Measurements from ENCODE around the gene PGPEP1.
"Not testable (repeated sequence)": the region's sequence is repeated elsewhere in the genome, so short reads cannot be mapped to it uniquely, and the experiment has no call there.

Gene PGPEP1

GRCh38 chr19:18336121-18336520 lies 4.3 kb upstream of the PGPEP1 start:
- DNase-seq, result no peak

DNA sequence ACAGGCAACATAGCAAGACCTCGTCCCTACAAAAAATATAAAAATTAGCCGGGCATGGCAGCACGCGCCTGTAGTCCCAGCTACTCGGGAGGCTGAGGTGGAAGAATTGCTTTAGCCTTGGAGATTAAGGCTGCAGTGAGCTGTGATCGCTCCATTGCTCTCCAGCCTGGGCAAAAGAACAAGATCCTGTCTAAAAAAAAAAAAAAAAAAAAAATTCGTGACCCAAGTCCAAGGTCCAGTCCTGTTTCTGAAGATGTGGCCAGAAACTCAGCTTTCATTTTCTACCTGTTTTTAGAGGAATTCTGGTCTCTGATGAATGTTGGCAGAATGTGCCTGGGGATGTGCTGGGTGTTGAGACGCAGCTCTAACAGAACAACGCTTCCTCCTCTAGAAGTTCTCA lies 1.9 kb upstream of the PGPEP1 start:
- no peak for DNase-seq

GRCh38 chr19:18339723-18340122 lies 675 bp upstream of the PGPEP1 start:
- no peak for DNase-seq

- no peak for DNase-seq
Observed at GRCh38 chr19:18340990-18341868, 831 bp downstream of the PGPEP1 start.

DNA sequence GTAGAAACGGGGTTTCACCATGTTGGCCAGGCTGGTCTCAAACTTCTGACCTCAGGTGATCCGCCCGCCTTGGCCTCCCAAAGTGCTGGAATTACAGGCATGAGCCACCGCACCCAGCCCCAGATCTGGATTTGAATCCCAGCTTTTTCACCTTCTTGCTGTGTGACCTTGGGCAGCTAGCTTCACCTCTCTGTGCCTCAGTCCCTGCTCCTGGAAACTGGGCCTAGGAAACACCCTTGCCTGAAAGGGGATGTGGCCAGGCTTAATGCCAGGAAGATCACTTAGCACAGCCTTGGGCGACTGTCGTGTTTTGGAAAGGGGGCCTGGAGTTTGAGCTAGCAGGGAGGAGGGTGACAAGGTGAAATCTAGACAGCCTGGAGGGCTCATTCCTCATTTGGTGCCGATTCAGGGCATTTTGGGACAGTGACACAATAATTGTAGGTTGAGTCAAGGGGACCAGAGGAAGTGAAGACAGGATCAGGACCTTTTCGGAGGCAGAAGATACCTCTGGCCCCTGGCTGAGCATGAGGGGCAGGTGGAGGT lies 1.8 kb downstream of the PGPEP1 start:
- no peak for DNase-seq

DNA sequence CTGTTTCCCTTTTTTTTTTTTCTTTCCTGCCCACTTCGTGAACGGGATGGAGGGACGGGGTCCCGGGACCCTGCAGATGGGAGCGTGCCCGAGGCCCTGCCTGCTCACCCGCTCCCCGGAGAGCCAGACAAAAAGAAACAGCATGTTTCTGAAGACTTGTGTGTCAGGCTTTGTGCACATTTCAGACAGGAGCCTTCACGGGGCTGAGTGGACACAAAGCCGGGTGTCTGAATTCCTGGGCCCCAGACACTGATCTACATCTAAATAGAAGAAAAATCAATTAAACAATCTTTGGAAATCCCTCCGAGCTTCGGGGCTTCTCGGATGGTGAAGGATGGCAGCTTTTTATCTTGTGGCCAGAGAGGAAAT lies 4.2 kb downstream of the PGPEP1 start:
- no peak for DNase-seq

GRCh38 chr19:18345296-18345695 lies 4.9 kb downstream of the PGPEP1 start:
- no peak for DNase-seq

- DNase-seq, result no peak
Observed at GRCh38 chr19:18346091-18346490, 5.7 kb downstream of the PGPEP1 start.

- DNase-seq, result no peak
Observed at GRCh38 chr19:18348171-18348570, 7.8 kb downstream of the PGPEP1 start.

GRCh38 chr19:18348818-18349339 lies 8.5 kb downstream of the PGPEP1 start:
- DNase-seq, result not testable (repeated sequence)

- no peak for DNase-seq
Observed at GRCh38 chr19:18349524-18350128, 9.2 kb downstream of the PGPEP1 start.

DNA sequence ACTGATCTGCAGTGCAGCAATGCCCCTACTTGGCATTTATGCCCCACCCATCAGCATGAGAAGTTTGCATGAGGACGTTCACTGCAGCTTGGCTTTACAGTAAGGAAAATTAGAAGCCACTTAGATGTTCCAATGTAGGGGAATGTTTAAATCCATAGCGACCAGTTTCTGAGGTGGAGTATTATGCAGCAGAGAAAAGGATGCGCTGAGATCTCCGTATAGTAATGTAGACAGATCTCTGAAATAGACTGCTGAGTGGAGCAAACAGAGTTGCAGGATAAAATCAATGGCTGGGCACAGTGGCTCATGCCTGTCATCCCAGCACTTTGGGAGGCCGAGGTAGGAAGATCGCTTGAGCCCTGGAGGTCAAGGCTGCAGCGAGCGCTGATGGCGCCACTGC lies 10.1 kb downstream of the PGPEP1 start:
- DNase-seq, result no peak

- DNase-seq, result no peak
Observed at GRCh38 chr19:18351544-18351943, 11.1 kb downstream of the PGPEP1 start.

GRCh38 chr19:18353378-18354005 lies 13.1 kb downstream of the PGPEP1 start:
- DNase-seq, result no peak

DNA sequence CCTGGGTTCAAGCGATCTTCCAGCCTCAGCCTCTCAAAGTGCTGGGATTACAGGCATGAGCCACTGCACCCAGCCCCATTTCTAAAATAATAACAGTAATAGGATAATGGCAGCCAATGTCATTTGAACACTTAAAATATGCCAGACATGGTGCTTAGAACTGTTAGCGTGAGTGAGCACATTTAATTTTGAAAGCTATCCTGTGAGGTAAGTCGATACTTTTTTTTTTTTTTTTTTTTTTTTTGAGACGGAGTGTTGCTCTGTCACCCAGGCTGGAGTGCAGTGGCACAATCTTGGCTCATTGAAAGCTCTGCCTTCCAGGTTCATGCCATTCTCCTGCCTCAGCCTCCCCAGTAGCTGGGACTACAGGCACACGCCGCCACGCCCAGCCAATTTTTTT lies 14.3 kb downstream of the PGPEP1 start:
- DNase-seq, result not testable (repeated sequence)

- DNase-seq, result no peak
Observed at GRCh38 chr19:18357041-18357440, 16.6 kb downstream of the PGPEP1 start.

- DNase-seq, result no peak
Observed at GRCh38 chr19:18361646-18362045, 21.2 kb downstream of the PGPEP1 start.

GRCh38 chr19:18362934-18363542 lies 22.6 kb downstream of the PGPEP1 start:
- no peak for DNase-seq

GRCh38 chr19:18363787-18364186 lies 23.4 kb downstream of the PGPEP1 start:
- DNase-seq, result no peak

DNA sequence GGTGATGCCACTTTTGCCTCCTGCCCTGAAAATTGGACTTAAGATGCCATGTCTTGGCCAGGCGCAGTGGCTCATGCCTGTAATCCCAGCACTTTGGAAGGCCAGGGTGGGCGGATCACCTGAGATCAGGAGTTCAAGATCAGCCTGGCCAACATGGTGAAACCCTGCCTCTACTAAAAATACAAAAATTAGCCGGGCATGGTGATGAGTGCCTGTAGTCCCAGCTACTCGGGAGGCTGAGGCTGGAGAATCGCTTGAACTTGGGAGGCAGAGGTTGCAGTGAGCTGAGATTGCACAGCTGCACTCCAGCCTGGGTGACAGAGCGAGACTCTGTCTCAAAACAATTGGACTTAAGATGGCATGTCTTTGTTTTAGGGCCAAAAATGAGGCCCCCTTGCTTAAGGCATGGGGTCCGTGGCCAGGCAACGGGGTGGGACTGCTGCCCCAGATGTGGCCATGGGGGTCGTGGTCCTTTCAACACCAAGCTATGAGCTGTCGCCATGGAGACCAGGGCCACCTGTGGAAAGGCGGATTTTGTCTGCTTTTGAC lies 24.0 kb downstream of the PGPEP1 start:
- not testable (repeated sequence) for DNase-seq

DNA sequence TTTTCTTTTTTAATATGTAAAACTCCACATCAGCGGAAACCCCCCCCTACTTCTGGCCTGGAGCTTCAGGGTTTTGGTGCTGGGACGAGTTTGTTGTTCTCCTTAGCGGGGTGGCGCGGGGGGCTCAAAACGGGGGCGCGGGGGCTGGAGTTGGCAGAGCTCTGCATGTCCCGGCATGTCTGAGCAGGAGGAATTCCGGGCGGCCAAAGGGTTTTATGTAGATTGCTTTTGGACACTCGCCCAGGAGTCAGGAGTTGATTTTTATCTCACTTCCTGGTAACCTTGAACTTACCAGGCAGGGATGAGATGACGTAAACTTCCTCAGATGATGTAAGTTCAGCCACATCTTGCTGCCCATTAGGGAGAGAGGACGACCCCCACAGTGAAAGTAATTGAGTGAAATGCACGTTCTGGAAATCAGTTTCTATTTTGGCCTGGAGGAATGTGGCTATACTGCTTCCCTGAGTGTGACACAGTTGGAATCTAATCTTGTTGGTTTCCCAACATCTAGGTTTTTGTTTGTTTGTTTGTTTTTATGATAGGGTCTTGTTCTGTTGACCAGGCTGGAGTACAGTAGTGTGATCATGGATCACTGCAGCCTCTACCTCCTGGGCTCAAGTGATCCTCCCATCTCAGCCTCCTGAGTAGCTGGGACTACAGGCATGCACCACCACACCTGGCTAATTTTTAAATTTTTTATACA lies 24.6 kb downstream of the PGPEP1 start:
- no peak for DNase-seq

GRCh38 chr19:18366021-18366435 lies 25.6 kb downstream of the PGPEP1 start:
- DNase-seq, result no peak

Data from NCI-H446 treated with DMSO at 0.1 percent for 48 hours (cell line).